Esophagus (tissue), 2 donors: ENCODE results near the gene AFF3. TPM values are rescaled to one million over a fixed set of nuclear protein-coding genes. Genes with fewer than 3 reads are reported as not detected.

Experiments
- H3K27ac ChIP-seq, 2 donors: one replicate each; pipeline ENCODE4 v1.5.1; 2013; ENCODE audit warnings: low read depth in 2 of 2, mild to moderate bottlenecking in 2 of 2, inconsistent platforms in 1 of 2, low read length in 1 of 2, moderate library complexity in 1 of 2
- H3K27me3 ChIP-seq, 2 donors: one replicate each; pipeline ENCODE4 v1.6.1; 2013; ENCODE audit warnings: low read length in 2 of 2, control low read depth in 1 of 2, mild to moderate bottlenecking in 1 of 2; ENCODE audit not compliant: insufficient read depth in 2 of 2, control insufficient read depth in 1 of 2
- H3K36me3 ChIP-seq, 2 donors: one replicate each; pipeline ENCODE4 v1.6.1; 2013; ENCODE audit warnings: low read length in 1 of 2; ENCODE audit not compliant: control insufficient read depth in 2 of 2, insufficient read depth in 2 of 2
- H3K4me1 ChIP-seq, 2 donors: one replicate each; pipeline ENCODE4 v1.6.1; 2013; ENCODE audit warnings: low read length in 1 of 2; ENCODE audit not compliant: control insufficient read depth in 2 of 2, insufficient read depth in 2 of 2
- H3K4me3 ChIP-seq, 2 donors: one replicate each; pipeline ENCODE4 v1.5.1; 2013; ENCODE audit warnings: low read length in 2 of 2, mild to moderate bottlenecking in 2 of 2, low read depth in 1 of 2, moderate library complexity in 1 of 2
- H3K9me3 ChIP-seq, 2 donors: one replicate each; pipeline ENCODE4 v1.6.1; 2013; ENCODE audit warnings: mild to moderate bottlenecking in 2 of 2, low read depth in 1 of 2, low read length in 1 of 2, moderate library complexity in 1 of 2; ENCODE audit not compliant: control insufficient read depth in 2 of 2, insufficient read depth in 1 of 2
- WGBS, 2 donors: extraction: QIAGEN DNeasy Blood & Tissue Kit; methylation state at CpG; one replicate each; pipeline ENCODE4 v1.1.7; 2013; 5-methylcytosine and 5-hydroxymethylcytosine counted together
- polyA plus RNA-seq, 2 donors: library from polyadenylated mRNA; stranded (reverse); fragments of 200-250 nt; gene quantifications; one replicate each; pipeline ENCODE4 v1.2.3, GENCODE V29; 2013
- donor health status: healthy with polysubstance abuse.
- donor health status: Bipolar disorder and iron deficiency.

AFF3 gene
- polyA plus RNA-seq, 2 donors: 1.0 to 1.1 TPM

GRCh38 chr2:99623035-99623434 is 519.4 kb downstream of the AFF3 start:
- no peaks in the 10 kb centered on the region for H3K36me3 ChIP-seq
- H3K9me3 ChIP-seq: no peaks in the 10 kb centered on the region
- H3K27ac ChIP-seq: no peak overlapping the region
- H3K27me3 ChIP-seq: no peaks in the 10 kb centered on the region
- H3K4me1 ChIP-seq: no peaks in the 10 kb centered on the region
- H3K4me3 ChIP-seq: no peak overlapping the region
- WGBS, 2 donors: 95 to 96% methylated on average over 4 of the region's 4 CpGs

GRCh38 chr2:99622534-99622933 is 519.9 kb downstream of the AFF3 start:
- H3K27me3 ChIP-seq: no peaks in the 10 kb centered on the region
- H3K9me3 ChIP-seq: no peaks in the 10 kb centered on the region
- H3K36me3 ChIP-seq: no peaks in the 10 kb centered on the region
- H3K4me1 ChIP-seq: no peaks in the 10 kb centered on the region
- 79 to 85% methylated on average over 6 of the region's 6 CpGs for WGBS, 2 donors
- H3K4me3 ChIP-seq: no peak overlapping the region
- H3K27ac ChIP-seq: no peak overlapping the region

GRCh38 chr2:99621774-99622173 is 520.6 kb downstream of the AFF3 start:
- Histone ChIP-seq H3K4me3 (no peak overlapping the region), H3K36me3 (no peaks in the 10 kb centered on the region), H3K4me1 (no peaks in the 10 kb centered on the region), H3K27ac (no peak overlapping the region), H3K27me3 (no peaks in the 10 kb centered on the region), H3K9me3 (no peaks in the 10 kb centered on the region)
- 84 to 90% methylated on average over 5 of the region's 5 CpGs for WGBS, 2 donors

- Histone ChIP-seq H3K4me1 (no peaks in the 10 kb centered on the region), H3K36me3 (no peaks in the 10 kb centered on the region), H3K9me3 (no peaks in the 10 kb centered on the region), H3K27me3 (no peaks in the 10 kb centered on the region), H3K4me3 (no peak overlapping the region), H3K27ac (no peak overlapping the region)
- 78 to 85% methylated on average over 4 of the region's 4 CpGs for WGBS, 2 donors
Measured at GRCh38 chr2:99621106-99621505, 521.3 kb downstream of the AFF3 start.

GRCh38 chr2:99619151-99619550 is 523.2 kb downstream of the AFF3 start:
- H3K9me3 ChIP-seq: no peaks in the 10 kb centered on the region
- no peak overlapping the region for H3K4me3 ChIP-seq
- no peaks in the 10 kb centered on the region for H3K36me3 ChIP-seq
- no peaks in the 10 kb centered on the region for H3K4me1 ChIP-seq
- no peak overlapping the region for H3K27ac ChIP-seq
- no peaks in the 10 kb centered on the region for H3K27me3 ChIP-seq
- WGBS, 2 donors: 95% methylated on average over 1 of the region's 1 CpG

GRCh38 chr2:99618579-99619097 is 523.8 kb downstream of the AFF3 start:
- WGBS, 2 donors: 70 to 77% methylated on average over 6 of the region's 6 CpGs
- Histone ChIP-seq H3K27ac (no peak overlapping the region), H3K4me1 (no peaks in the 10 kb centered on the region), H3K9me3 (no peaks in the 10 kb centered on the region), H3K4me3 (no peak overlapping the region), H3K36me3 (no peaks in the 10 kb centered on the region), H3K27me3 (no peaks in the 10 kb centered on the region)

GRCh38 chr2:99617811-99618210 is 524.6 kb downstream of the AFF3 start:
- Histone ChIP-seq H3K4me3 (no peak overlapping the region), H3K4me1 (no peaks in the 10 kb centered on the region), H3K27me3 (no peaks in the 10 kb centered on the region), H3K27ac (no peak overlapping the region), H3K9me3 (no peaks in the 10 kb centered on the region), H3K36me3 (no peaks in the 10 kb centered on the region)
- WGBS, 2 donors: 74 to 75% methylated on average over 5 of the region's 5 CpGs

GRCh38 chr2:99615247-99615771 is 527.1 kb downstream of the AFF3 start:
- H3K9me3 ChIP-seq: no peaks in the 10 kb centered on the region
- no peaks in the 10 kb centered on the region for H3K27me3 ChIP-seq
- no peaks in the 10 kb centered on the region for H3K36me3 ChIP-seq
- no peak overlapping the region for H3K27ac ChIP-seq
- H3K4me1 ChIP-seq: no peaks in the 10 kb centered on the region
- WGBS, 2 donors: 84 to 91% methylated on average over 12 of the region's 12 CpGs
- H3K4me3 ChIP-seq: no peak overlapping the region

- H3K36me3 ChIP-seq: no peaks in the 10 kb centered on the region
- H3K27me3 ChIP-seq: no peaks in the 10 kb centered on the region
- no peak overlapping the region for H3K4me3 ChIP-seq
- no peaks in the 10 kb centered on the region for H3K9me3 ChIP-seq
- no peak overlapping the region for H3K27ac ChIP-seq
- WGBS, 2 donors: 70 to 74% methylated on average over 3 of the region's 3 CpGs
- no peaks in the 10 kb centered on the region for H3K4me1 ChIP-seq
Measured at GRCh38 chr2:99613980-99614379, 528.4 kb downstream of the AFF3 start.

- no peaks in the 10 kb centered on the region for H3K9me3 ChIP-seq
- WGBS, 2 donors: 90 to 93% methylated on average over 6 of the region's 6 CpGs
- no peaks in the 10 kb centered on the region for H3K36me3 ChIP-seq
- H3K4me3 ChIP-seq: no peak overlapping the region
- no peaks in the 10 kb centered on the region for H3K27me3 ChIP-seq
- H3K4me1 ChIP-seq: no peaks in the 10 kb centered on the region
- no peak overlapping the region for H3K27ac ChIP-seq
Measured at GRCh38 chr2:99611786-99612185, 530.6 kb downstream of the AFF3 start.
